Erythroblast (primary cell): ENCODE measurements around the gene LKAAEAR1.
"Not testable (repeated sequence)": the region's sequence is repeated elsewhere in the genome, so short reads cannot be mapped to it uniquely, and the experiment has no call there.

ENCODE experiments used
- DNase-seq, 2 experiments: peaks; one replicate each; lab custom pipeline; 2025; lab: John Stamatoyannopoulos, UW
- GATA1 ChIP-seq: IDR thresholded peaks from 2 replicates; pipeline ENCODE4 v1.6.1; 2011; ENCODE audit warnings: low read depth, mild to moderate bottlenecking, control low read depth, low read length, moderate library complexity
- POLR2A ChIP-seq: IDR thresholded peaks from 2 replicates; pipeline ENCODE4 v1.6.1; 2011; ENCODE audit warnings: mild to moderate bottlenecking, low read length

Gene LKAAEAR1, protein sequence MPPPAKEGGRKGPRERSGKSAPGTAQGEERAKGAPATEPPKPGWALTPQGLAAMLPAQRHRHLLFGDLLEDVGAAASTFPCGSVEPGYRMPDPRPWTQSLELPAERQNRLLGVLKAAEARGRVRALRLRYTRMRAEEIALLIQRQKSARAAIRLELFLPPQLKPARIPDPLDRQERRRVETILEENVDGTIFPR

GRCh38 chr20:64083804-64084684 is at the start of gene LKAAEAR1:
Gene LKAAEAR1 (minus strand): TSS chr20:64084398. CDS start chr20:64084219, 179 bp downstream.
- TF ChIP-seq POLR2A (no peak), GATA1 (no peak)
- DNase-seq: no peak

DNA sequence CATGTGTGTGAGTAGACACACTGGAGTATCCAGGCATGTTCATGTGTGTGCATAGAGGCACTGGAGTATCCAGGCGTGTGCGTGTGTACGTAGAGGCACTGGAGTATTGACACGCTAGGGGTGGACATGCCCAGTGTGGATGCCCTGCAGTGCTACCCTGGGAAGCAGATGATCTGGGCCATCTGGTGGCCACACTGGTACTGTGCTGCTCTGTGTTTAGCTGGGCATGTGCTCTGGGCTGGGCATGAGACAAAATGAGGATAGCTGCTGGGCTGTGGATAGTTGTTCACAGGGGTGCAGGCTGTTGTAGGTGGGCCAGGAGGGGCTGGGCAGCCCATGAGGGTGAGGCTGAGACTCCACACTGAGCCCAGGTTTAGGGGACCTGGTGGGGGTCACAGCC is 47.2 kb upstream of the LKAAEAR1 start:
- TF ChIP-seq POLR2A (no peak), GATA1 (no peak)
- peak; percentile 20 to 26 for DNase-seq

GRCh38 chr20:64130876-64131275 is 46.7 kb upstream of the LKAAEAR1 start:
- DNase-seq: no peak
- TF ChIP-seq POLR2A: no peak
- no peak for TF ChIP-seq GATA1

DNA sequence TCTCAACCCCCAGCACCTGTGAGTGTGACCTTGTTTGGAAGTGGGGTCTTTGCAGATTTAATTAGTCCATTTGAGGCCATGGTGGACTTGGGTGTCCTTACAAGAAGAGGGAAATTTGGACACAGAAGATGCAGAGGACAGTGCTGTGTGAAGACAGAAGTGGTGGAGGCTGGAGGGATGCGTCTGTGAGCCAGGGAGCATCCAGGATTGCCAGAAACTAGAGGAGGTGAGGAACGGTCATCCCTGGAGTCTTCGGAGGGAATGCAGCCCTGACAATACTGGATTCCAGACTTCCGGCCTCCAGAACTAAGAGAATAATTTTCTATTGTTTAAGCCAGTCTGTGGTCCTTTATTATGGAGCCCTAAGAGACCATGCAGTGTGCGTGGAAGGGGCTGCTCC is 46.1 kb upstream of the LKAAEAR1 start:
- TF ChIP-seq GATA1 (no peak), POLR2A (no peak)

DNA sequence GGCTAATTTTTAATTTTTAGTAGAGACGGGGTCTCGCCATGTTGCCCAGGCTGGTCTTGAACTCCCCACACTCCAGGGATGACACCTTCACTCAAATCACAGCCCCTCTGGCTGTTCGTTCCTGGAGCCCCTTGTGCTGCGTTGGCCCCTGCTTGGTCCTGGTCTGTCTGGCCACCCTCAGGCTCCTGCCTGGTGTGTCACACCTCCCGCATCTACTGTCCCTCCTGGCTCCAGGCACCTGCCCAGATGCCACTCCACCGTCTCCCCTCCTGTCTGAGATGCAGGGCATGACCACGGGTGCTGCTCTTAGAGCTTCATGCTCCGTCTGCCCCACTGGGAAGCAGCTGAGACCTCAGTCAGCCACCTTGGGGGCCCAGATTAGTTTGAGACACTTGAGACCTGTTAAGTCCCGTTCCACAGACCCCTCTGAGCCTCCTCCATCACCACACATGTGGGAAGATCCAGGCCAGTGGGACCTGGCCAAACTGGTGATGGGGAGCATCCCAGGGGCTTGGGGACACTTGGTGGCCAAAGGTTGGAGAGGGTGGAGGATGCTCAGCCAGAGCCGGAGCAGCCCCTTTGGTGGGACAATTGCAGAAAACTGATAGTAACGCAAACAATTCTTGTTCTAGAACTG is 45.1 kb upstream of the LKAAEAR1 start:
- DNase-seq: no peak
- TF ChIP-seq POLR2A (no peak), GATA1 (no peak)

More for the DNA sequence above, 46.1 kb upstream of the LKAAEAR1 start:
- DNase-seq: no peak

- DNase-seq: not testable (repeated sequence)
These were observed 39.3 kb upstream of the LKAAEAR1 start for GRCh38 chr20:64123517-64123916.

- DNase-seq: not testable (repeated sequence)
These were observed 38.7 kb upstream of the LKAAEAR1 start for GRCh38 chr20:64122927-64123326.

GRCh38 chr20:64121586-64121985 is 37.4 kb upstream of the LKAAEAR1 start:
- no peak for TF ChIP-seq POLR2A
- no peak for TF ChIP-seq GATA1
- no peak for DNase-seq

DNA sequence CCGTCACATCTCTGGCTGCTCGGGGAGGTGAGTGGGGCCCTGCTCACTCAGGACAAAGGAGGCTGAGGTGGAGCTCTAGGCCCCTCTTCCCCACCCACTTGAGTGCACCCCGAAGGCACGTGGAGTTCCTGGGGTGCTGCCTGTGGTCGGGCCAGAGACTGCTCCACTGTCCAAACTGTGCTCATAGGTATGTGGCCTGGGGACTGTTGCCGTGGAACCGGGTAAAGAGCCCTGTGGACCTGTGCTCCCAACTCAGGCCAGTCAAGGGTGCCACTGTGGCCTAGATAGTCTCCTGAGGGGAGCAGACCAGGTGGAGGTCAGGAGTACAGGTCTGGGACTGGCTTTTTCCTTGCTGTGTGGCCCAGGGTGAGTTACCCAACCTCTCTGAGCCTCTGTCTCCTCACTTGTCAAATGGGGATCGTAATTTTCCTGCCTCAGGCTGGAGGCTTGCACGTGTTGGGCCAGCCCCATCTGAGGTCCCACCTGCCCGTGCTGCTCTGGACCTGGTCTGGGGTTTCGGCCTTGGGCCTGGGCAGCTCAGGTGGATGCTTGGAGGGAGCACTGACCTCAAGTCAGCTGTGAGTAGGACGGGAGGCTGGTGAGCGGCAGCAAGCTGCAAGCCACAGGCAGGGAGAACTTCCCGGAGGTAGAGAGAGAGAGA is 35.6 kb upstream of the LKAAEAR1 start:
- no peak for DNase-seq
- TF ChIP-seq GATA1: no peak
- no peak for TF ChIP-seq POLR2A

- no peak for DNase-seq
- TF ChIP-seq POLR2A (no peak), GATA1 (no peak)
These were observed 35.1 kb upstream of the LKAAEAR1 start for GRCh38 chr20:64119301-64119680.

DNA sequence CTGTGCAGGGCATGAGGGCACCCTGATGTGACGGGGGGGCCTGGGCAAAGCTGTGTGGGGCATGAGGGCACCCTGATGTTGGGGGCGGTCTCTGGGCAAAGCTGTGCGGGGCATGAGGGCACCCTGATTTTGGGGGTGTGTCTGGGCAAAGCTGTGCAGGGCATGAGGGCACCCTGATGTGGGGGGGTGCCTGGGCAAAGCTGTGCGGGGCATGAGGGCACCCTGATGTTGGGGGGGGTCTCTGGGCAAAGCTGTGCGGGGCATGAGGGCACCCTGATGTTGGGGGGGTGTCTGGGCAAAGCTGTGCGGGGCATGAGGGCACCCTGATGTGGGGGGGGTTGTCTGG is 33.2 kb upstream of the LKAAEAR1 start:
- not testable (repeated sequence) for DNase-seq

DNA sequence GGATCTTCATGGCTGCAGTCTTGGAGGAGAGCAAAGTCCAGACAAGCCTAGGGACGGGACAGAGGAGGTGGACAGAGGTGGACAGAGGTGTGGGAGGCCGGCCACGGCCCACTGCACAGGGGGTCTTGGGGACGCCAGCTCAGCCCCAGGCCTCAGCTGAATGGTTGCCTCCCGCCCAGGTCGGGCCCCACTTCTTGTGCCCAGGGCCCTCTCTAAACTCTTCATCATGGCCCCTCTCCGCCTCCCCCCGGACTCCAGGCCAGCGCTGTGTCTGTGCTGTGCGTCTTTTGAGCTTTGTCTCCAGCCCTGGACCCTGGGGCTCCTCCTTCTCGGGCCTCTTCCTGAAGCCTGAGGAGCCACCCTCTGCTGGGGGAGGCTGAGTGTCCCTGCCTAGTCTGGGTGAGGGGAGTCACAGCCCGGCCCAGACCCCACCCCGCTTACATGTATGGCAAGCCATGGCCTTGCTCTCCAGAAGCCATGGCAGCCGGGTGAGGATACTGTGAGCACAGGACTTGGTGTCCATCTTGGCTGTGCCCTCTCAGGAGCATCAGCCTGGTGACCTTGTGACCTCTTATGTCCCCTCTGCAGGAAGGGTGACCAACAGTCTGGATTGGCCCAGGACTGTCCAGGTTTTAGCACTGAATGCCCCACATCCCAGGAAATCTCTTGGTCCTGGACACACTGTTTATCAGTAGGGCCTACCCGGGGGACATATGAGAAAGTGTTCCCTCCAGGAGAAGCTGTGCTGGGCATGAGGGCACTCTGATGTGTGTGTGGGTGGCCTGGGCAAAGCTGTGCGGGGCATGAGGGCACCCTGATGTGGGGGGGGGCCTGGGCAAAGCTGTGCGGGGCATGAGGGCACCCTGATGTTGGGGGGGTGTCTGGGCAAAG is 32.6 kb upstream of the LKAAEAR1 start:
- DNase-seq: no peak
- TF ChIP-seq POLR2A (no peak), GATA1 (no peak)

GRCh38 chr20:64116016-64116415 is 31.8 kb upstream of the LKAAEAR1 start:
- TF ChIP-seq GATA1 (no peak), POLR2A (no peak)
- DNase-seq: no peak
